Uterus (tissue), 2 donors: Measurements from ENCODE around the gene HMGN1.

Source experiments
- POLR2A ChIP-seq, 2 donors: fragments of 450-650 bp; IDR thresholded peaks; one replicate each; pipeline ENCODE4 v1.6.1; 2016; ENCODE audit warnings: antibody characterized with exemption in 2 of 2, mild to moderate bottlenecking in 1 of 2, moderate library complexity in 1 of 2
- TF ChIP-seq, protein P1 (sequence below), 4 experiments: fragments of 200-600 bp in 2 of 4; fragments of 450-650 bp in 2 of 4; sonication (generic) in 2 of 4; IDR thresholded peaks; one replicate each; pipeline ENCODE4 v1.5.1; 2016 to 2019; ENCODE audit warnings: antibody characterized with exemption in 4 of 4, mild to moderate bottlenecking in 2 of 4, moderate library complexity in 1 of 4

DNA sequence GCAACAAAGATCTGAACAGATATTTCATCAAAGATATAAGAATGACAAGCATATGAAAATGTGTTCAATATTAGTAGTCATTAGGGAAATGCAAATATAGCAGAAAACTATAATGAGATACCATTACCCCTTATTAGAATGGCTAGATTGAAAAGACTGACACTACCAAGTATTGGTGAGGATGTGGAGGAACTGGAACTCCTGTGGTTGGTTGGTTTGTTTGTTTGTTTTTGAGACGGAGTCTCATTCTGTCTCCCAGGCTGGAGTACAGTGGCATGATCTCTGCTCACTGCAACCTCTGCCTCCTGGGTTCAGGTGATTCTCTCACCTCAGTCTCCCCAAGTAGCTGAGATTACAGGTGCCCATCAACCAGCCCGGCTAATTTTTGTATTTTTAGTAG is 18.9 kb upstream of the HMGN1 start:
- TF ChIP-seq, protein P1, sequence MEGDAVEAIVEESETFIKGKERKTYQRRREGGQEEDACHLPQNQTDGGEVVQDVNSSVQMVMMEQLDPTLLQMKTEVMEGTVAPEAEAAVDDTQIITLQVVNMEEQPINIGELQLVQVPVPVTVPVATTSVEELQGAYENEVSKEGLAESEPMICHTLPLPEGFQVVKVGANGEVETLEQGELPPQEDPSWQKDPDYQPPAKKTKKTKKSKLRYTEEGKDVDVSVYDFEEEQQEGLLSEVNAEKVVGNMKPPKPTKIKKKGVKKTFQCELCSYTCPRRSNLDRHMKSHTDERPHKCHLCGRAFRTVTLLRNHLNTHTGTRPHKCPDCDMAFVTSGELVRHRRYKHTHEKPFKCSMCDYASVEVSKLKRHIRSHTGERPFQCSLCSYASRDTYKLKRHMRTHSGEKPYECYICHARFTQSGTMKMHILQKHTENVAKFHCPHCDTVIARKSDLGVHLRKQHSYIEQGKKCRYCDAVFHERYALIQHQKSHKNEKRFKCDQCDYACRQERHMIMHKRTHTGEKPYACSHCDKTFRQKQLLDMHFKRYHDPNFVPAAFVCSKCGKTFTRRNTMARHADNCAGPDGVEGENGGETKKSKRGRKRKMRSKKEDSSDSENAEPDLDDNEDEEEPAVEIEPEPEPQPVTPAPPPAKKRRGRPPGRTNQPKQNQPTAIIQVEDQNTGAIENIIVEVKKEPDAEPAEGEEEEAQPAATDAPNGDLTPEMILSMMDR (IDR thresholded peaks at IDR 0.05) = no peak
- TF ChIP-seq POLR2A (IDR thresholded peaks at IDR 0.05) = no peak
